Measurements from ENCODE around the gene GOLGA6A.
"Not testable (repeated sequence)": the region's sequence is repeated elsewhere in the genome, so short reads cannot be mapped to it uniquely, and the experiment has no call there.

GOLGA6A gene

GRCh38 chr15:74099963-74100733, 17.8 kb upstream of the GOLGA6A start:
- not testable (repeated sequence) for DNase-seq

DNA sequence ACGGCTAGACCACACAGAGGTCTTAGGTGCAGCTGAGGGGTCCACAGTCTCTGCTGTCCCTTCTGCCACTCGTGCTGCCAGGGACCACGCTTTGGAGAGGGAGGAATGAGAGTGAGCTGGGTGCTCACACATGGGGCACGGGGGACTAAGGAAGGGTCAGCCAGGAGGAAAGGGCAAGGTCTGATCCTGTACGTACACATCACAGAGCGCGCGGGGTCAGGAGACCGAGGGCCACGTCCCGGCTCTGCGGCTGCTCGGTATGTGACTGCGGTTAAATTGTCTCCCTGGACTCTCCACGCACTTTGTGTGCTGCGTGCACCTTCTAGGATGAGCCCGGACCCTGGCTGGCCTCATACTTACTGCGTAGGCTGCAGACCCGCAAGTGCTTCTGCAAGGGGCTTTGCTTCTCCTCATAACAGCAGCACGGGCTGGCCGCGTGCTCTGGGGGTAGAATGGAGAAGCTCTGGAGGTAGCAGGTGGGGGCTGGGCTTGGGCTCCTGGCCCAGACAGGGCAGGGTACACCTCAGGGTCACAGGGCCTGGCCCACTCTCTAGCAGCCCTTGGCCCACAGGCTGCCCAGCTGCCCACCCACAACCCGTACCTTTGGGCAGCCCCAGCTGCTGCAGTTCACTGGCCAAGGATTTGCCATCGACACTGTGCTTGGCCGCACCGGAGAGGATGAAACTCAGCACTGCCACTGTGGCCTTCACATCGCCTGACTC, 14.6 kb upstream of the GOLGA6A start:
- DNase-seq = not testable (repeated sequence)

DNA sequence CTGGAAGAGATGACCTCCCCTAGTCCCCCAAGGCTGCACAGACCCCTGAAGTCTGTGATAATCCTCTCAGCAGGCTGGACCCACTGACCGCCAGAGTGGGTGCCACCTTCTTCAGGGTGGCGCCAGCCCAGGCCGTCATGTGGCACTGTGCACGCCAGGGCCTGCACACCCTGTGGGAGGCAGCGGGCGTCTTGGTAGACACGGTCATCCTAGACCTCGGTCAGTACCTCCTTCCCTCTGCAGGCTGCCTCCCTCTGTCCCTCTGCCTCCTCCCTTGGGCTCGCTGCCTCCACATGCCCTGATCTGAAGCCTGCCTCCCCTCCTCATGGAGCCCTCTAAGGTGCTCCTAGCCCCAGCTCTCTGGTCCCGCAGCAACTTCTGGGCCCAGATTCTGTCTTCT, 13.3 kb upstream of the GOLGA6A start:
- DNase-seq = not testable (repeated sequence)

- not testable (repeated sequence) for DNase-seq
These were observed 12.2 kb upstream of the GOLGA6A start for GRCh38 chr15:74094567-74094966.

DNA sequence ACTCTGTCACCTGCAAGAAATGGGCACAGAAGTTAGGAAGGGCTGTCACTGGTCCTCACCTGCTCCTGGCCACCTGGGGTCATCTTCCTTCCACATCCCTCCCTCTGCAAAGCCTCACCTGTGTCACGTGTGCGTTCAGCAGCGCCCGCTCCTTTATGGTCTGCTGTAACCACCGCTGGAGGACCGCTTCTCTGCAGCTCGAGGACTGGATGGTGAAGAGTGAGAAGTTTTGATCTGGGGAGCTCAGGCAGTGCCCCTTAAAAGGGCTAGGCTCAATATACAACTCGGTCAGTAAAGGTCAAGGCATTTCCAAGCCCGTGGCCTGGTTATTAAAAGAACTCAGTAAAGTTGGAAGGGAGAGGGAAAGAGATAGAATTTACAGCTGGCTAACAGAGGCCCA, 6.6 kb downstream of the GOLGA6A start:
- not testable (repeated sequence) for DNase-seq

GRCh38 chr15:74072614-74073337, 9.6 kb downstream of the GOLGA6A start:
- DNase-seq = not testable (repeated sequence)

GRCh38 chr15:74072132-74072531, 10.2 kb downstream of the GOLGA6A start:
- DNase-seq = not testable (repeated sequence)

- DNase-seq = not testable (repeated sequence)
These were observed 10.7 kb downstream of the GOLGA6A start for GRCh38 chr15:74071645-74072044.

GRCh38 chr15:74065684-74066411, 16.5 kb downstream of the GOLGA6A start:
- not testable (repeated sequence) for DNase-seq

DNA sequence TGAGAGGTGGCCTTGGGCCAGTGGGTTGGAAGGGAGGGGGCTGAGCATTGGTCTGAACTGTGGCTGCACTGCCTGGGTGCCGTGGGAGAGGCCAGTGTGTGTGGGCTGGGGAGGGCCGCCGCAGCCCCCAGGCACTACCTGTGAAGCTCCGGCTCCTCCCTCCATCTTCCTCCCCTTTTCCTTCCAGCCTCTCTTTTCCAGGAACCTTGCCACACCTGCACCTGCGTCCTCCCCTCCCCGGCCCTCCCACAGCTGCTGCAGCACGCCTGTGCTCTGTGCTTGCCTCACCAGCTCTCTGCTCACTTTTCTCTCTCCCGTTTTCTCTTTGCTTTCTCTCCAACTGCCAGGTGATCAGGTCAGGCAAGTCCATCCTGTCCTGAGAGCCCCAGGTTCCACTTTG, 17.5 kb downstream of the GOLGA6A start:
- not testable (repeated sequence) for DNase-seq

GRCh38 chr15:74064183-74064582, 18.2 kb downstream of the GOLGA6A start:
- DNase-seq = not testable (repeated sequence)

DNA sequence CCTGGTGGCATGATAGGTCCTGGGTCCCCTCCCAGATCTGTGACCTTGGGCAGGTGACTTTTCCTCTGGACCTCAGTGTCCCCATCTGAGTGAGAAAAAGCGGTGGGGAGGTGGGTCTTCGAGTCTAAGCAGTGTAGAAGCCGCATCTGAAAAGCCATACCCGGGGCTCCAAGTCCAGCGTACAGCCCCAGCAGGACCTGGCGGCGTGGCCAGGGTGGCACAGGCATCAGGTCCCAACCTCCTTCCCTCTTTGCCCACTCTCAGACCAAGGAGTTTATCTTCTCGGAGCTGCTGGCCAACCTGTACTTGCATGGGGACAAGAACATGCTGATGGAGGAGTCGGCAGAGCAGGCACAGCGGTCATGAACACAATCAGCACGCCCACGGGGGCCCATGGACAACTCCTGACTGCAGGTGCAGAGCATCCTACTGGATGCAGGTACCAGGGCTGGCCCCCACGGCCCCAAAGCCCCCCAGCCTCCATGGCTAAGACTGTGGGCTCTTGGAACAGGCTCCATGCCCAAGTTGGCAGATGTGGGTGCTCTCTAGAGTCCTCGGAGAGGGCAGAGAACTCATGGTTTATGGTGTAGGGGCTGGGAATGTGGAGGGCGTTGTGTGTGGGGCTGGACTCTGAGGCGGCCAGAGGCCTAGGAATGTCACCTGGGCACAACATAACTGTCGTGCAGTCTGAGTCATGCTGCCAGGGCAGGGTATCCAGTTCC, 18.8 kb downstream of the GOLGA6A start:
- DNase-seq = not testable (repeated sequence)

DNA sequence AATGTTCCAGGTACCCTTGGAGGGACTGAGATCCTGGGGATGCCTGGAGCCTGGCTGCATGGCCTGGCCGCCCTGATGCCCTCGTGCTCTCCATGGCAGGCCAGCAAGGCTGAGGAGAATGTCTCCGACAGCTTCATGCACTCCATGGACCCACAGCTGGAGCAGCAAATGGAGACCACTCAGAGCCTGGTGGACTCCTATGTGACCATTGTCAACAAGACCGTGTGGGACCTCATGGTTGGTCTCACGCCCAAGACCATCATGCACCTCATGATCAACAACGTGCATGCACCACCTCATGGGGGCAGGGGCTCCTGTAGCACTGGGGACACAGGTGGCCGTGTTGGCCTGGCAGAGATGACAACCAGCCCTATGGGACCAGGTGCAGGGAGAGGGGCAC, 19.7 kb downstream of the GOLGA6A start:
- DNase-seq = no peak

DNA sequence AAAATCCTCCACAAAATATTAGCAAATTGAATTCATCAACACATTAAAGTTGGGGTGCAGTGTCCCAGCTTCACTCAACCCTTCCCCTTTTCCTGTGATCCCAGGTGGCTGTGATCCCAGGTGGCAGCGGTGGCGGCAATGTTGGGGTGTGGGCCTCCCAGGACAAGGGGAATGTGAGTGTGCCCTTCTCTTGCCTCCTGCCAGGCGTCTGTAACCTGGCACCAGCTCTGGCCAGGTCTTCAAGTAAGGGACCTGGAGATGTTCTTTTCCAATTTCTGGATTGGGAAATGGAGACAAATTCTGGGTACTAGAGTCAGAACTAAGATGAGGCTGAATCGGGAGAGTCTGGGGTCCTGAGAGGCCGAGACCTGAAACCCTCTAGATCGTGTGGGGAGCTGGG, 20.1 kb downstream of the GOLGA6A start:
- DNase-seq = no peak

DNA sequence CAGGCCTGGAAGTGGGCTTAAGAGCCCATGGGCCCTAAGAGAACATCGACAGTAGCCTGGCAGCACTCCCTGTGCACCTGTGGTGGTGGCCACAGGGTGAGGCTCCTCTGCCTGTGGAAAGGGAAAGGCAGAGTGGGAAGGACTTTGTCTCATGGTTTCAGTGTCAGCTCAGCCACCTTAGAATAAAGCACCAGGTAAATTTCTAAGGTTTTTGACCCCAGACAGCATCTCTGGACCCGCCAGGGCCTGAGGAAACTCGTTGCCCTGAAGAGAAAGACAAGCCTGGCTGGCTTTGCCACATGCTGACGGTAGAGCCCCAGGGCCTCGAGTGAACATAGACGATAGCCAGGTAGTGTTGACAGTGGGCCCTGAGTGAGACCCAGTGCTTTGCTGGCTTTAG, 22.1 kb downstream of the GOLGA6A start:
- DNase-seq = no peak

- DNase-seq = not testable (repeated sequence)
These were observed 23.1 kb downstream of the GOLGA6A start for GRCh38 chr15:74059050-74059833.

GRCh38 chr15:74056330-74056729, 26.0 kb downstream of the GOLGA6A start:
- DNase-seq = not testable (repeated sequence)

DNA sequence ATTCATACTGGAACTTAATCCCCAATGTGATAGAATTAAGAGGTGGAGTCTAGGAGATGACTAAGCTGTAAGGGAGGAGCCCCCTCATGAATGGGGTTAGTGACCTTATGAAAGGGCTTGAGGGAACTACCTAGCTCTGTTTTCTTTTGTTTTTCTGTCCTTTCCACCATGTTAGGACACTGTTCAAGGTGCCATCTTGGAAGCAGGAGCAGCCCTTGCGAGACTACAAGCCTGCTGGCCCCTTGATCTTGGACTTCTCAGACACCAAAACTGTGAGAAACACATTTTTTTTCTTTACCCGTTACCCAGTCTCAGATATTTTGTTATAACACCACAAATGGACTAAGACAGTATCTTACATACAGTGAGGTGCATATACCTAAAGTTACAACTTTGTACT, 26.5 kb downstream of the GOLGA6A start:
- no peak for DNase-seq

DNA sequence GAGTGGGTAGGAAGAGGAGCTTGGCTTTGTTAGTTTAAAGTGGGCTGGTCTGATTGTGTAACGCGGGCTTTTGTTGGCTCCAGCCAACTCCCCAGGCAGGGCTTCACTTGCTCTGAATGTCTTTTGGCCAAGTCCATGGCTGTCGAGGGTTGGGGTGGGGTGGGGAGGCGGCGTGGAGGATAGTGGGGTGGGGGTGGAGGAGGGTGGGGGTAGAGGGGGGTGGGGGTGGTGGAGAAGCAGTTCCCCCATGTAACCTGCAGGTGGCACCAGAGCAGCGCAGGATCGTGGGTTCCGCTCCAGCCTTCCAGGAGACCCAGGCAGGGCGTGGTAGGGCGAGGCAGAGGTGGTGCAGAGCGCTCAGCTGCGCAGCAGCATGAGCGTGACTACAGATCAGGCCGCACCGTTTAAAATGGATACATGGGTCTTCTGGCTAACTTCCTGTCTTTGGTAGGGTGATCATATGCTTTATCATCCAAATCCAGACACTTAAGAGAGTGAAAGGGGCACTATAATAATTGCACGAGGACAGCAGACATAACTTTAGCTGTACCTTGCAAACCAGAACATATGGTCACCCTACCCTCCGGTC, 28.3 kb downstream of the GOLGA6A start:
- DNase-seq = peak; percentile 23

DNA sequence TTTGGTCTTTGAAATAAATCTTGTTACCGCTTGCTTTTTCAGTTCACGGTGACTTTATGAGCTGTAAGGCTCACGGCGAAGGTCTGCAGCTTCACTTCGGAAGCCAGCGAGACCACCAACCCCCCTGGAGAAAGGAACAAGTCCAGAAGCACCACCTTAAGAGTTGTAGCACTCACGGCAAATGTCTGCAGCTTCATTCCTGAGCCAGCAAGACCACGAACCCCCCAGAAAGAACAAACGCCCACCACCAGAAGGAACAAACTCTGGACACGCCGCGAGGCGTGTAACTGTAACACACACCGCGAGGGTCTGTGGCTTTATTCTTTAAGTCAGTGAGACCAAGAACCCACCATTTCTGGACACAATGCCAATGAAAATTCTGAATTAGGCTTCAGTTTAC, 28.8 kb downstream of the GOLGA6A start:
- no peak for DNase-seq

All from NCI-H1694 treated with DMSO at 0.1 percent for 48 hours (cell line).